K562 (cell line): Measurements from ENCODE around the gene MAGI2. TPM values are rescaled to one million over a fixed set of nuclear protein-coding genes. Genes with fewer than 3 reads are reported as not detected.

Experiments
- ATAC-seq: fragments of 200-7000 bp; cut with Tn5 transposase; 3 replicates; pipeline ENCODE4 v1.9.1; 2020; ENCODE audit warnings: moderate library complexity
- BruUV-seq: library from RNA; stranded (reverse); fragments of 400-500 nt; replicated peaks from 2 replicates; lab custom pipeline; 2021; lab: Mats Ljungman, UMichigan
- CTCF ChIA-PET: fragments of 300-600 bp; formaldehyde crosslinking; extraction: SDS; loops from one replicate; lab custom pipeline; 2021; ENCODE audit warnings: low intra/inter-chr PET ratio; lab: Yijun Ruan, JAX
- POLR2A ChIA-PET: fragments of 300-600, 350-650 bp; sonication (Branson Sonifier 250); formaldehyde crosslinking; extraction: SDS; loops from one replicate; lab custom pipeline; 2021; ENCODE audit warnings: antibody characterized with exemption, inconsistent platforms; lab: Yijun Ruan, JAX
- DNase-seq, 4 experiments: peaks; one replicate each; pipeline versions ENCODE4 v3.0.0 to v3.0.0-alpha.2; 2011 to 2018; ENCODE audit warnings: low spot score in 3 of 4, mixed read lengths in 3 of 4; ENCODE audit errors: extremely low read depth in 1 of 4
- FAIRE-seq: peaks from 2 replicates; lab custom pipeline; 2011; peaks lifted over from hg19 to GRCh38; lab: Jason Lieb, UNC
- H2AFZ ChIP-seq: 2 replicates; pipeline ENCODE4 v1.6.0; 2011; ENCODE audit warnings: low read depth, low read length, control low read depth, inconsistent platforms
- H3K27ac ChIP-seq: fragments of 200-600 bp; 3 replicates; pipeline ENCODE4 v1.8.0; 2011; ENCODE audit warnings: low read depth, mild to moderate bottlenecking, control low read depth, inconsistent platforms, low read length, moderate library complexity, mixed read lengths; ENCODE audit errors: extremely low read depth
- H3K27me3 ChIP-seq, 2 experiments: fragments of 300-600 bp in 1 of 2; 2 replicates in 1 of 2; 3 replicates in 1 of 2; pipeline versions ENCODE4 v1.6.0 to v1.8.0; 2011; ENCODE audit warnings: inconsistent platforms in 2 of 2, low read length in 2 of 2, mild to moderate bottlenecking in 1 of 2, mixed read lengths in 1 of 2, moderate library complexity in 1 of 2; ENCODE audit not compliant: control insufficient read depth in 2 of 2, insufficient read depth in 2 of 2
- H3K36me3 ChIP-seq: fragments of 300-600 bp; 3 replicates; pipeline ENCODE4 v1.8.0; 2011; ENCODE audit warnings: mild to moderate bottlenecking, low read length, inconsistent platforms; ENCODE audit not compliant: control insufficient read depth, insufficient read depth
- H3K4me1 ChIP-seq, 2 experiments: fragments of 200-600 bp in 1 of 2; replicated peaks in 1 of 2; 2 replicates in 1 of 2; 3 replicates in 1 of 2; pipeline versions ENCODE4 v1.5.1 to v1.8.0; 2011; ENCODE audit warnings: inconsistent platforms in 2 of 2, low read length in 2 of 2, mild to moderate bottlenecking in 1 of 2, mixed read lengths in 1 of 2, moderate library complexity in 1 of 2; ENCODE audit not compliant: control insufficient read depth in 2 of 2, insufficient read depth in 2 of 2
- H3K4me2 ChIP-seq: 2 replicates; pipeline ENCODE4 v1.6.1; 2011; ENCODE audit warnings: low read length, control low read depth, inconsistent platforms, mixed read lengths; ENCODE audit not compliant: insufficient read depth
- H3K4me3 ChIP-seq: fragments of 200-600 bp; sonication (generic), shearing (Covaris generic); 2 replicates; pipeline ENCODE4 v1.5.1; 2016; ENCODE audit warnings: control low read depth, inconsistent platforms
- H3K79me2 ChIP-seq: fragments of 200-600 bp; 3 replicates; pipeline ENCODE4 v1.8.0; 2011; ENCODE audit warnings: low read length, inconsistent platforms; ENCODE audit not compliant: control insufficient read depth, insufficient read depth
- H3K9ac ChIP-seq, 2 experiments: 2 replicates each; pipeline versions ENCODE4 v1.6.0 to v1.6.1; 2011; ENCODE audit warnings: low read depth in 2 of 2, low read length in 2 of 2, control low read depth in 1 of 2, inconsistent platforms in 1 of 2, mild to moderate bottlenecking in 1 of 2, mixed read lengths in 1 of 2; ENCODE audit not compliant: insufficient read depth in 1 of 2
- H3K9me1 ChIP-seq: one replicate; pipeline ENCODE4 v1.6.0; 2011; ENCODE audit warnings: inconsistent platforms, mild to moderate bottlenecking, low read length, moderate library complexity; ENCODE audit not compliant: control insufficient read depth, insufficient read depth
- H3K9me3 ChIP-seq: replicated peaks from 2 replicates; pipeline ENCODE4 v1.5.1; 2011; ENCODE audit warnings: low read depth, low read length, inconsistent platforms; ENCODE audit not compliant: control insufficient read depth, insufficient read depth
- H4K20me1 ChIP-seq: replicated peaks from 2 replicates; pipeline ENCODE4 v1.6.1; 2011; ENCODE audit warnings: low read length, inconsistent platforms, mixed read lengths; ENCODE audit not compliant: control insufficient read depth, insufficient read depth
- BRD9 ChIP-seq: fragments of 450-650 bp; IDR thresholded peaks from 2 replicates; pipeline ENCODE4 v1.6.1; 2018; ENCODE audit warnings: low read depth; ENCODE audit not compliant: partially characterized antibody
- CCNT2 ChIP-seq: IDR thresholded peaks from 2 replicates; pipeline ENCODE4 v1.6.1; 2011; ENCODE audit warnings: borderline replicate concordance, low read depth, mild to moderate bottlenecking, moderate library complexity, mixed read lengths, low read length; ENCODE audit not compliant: insufficient read length; ENCODE audit errors: extremely low read depth
- EGR1 ChIP-seq: fragments of 450-650 bp; conservative IDR thresholded peaks from 2 replicates; pipeline ENCODE4 v1.6.1; 2017; ENCODE audit warnings: mild to moderate bottlenecking
- MEF2D ChIP-seq: conservative IDR thresholded peaks from 2 replicates; pipeline ENCODE4 v1.6.1; 2016; ENCODE audit warnings: low read depth, missing genetic modification characterization, missing compliant biosample characterization
- NCOA1 ChIP-seq: fragments of 450-650 bp; IDR thresholded peaks from 2 replicates; pipeline ENCODE4 v1.6.1; 2016; ENCODE audit warnings: low read depth
- PPARD ChIP-seq: fragments of 250-450 bp; sonication (Bioruptor Pico); IDR thresholded peaks from 2 replicates; pipeline ENCODE4 v1.8.0; 2022; ENCODE audit warnings: inconsistent platforms, mild to moderate bottlenecking, moderate library complexity
- SMARCA4 ChIP-seq: fragments of 450-650 bp; IDR thresholded peaks from 2 replicates; pipeline ENCODE4 v1.6.1; 2016
- SRSF9 ChIP-seq: fragments of 200-400 bp; formaldehyde crosslinking; IDR thresholded peaks from 2 replicates; pipeline ENCODE4 v1.6.1; 2017; ENCODE audit warnings: low read depth, low read length, borderline replicate concordance
- TAF15 ChIP-seq: fragments of 200-400 bp; formaldehyde crosslinking; IDR thresholded peaks from 2 replicates; pipeline ENCODE4 v1.6.1; 2017; ENCODE audit warnings: mild to moderate bottlenecking, low read depth, low read length, moderate library complexity
- TEAD1 ChIP-seq, 2 experiments: fragments of 450-650 bp in 1 of 2; sonication (generic) in 1 of 2; formaldehyde crosslinking; IDR thresholded peaks; 2 replicates each; pipeline versions ENCODE4 v1.4.0 to v1.8.0; 2020 to 2022; ENCODE audit warnings: mild to moderate bottlenecking in 2 of 2, missing genetic modification reagents in 1 of 2
- U2AF1 ChIP-seq: fragments of 200-400 bp; formaldehyde crosslinking; optimal IDR thresholded peaks from 2 replicates; pipeline ENCODE3; 2017; ENCODE audit warnings: mild to moderate bottlenecking, low read depth, low read length, moderate library complexity
- ZBTB33 ChIP-seq: sonication (generic); formaldehyde crosslinking; IDR thresholded peaks from 2 replicates; pipeline ENCODE4 v1.8.1; 2023; ENCODE audit warnings: mild to moderate bottlenecking, missing genetic modification reagents
- ZNF384 ChIP-seq: IDR thresholded peaks from 2 replicates; pipeline ENCODE4 v1.6.1; 2012; ENCODE audit warnings: low read depth, low read length, improper control_type of control experiment
- WGBS: fragments of 100-300 bp; shearing (Covaris generic); methylation state at CpG from one replicate; pipeline ENCODE4 v1.1.6; 2016; ENCODE audit warnings: low coverage, mixed read lengths; ENCODE audit not compliant: insufficient coverage; ENCODE audit errors: missing lambda C conversion rate; 5-methylcytosine and 5-hydroxymethylcytosine counted together
- in situ Hi-C: fragments of 300-500 bp; cut with MboI; formaldehyde crosslinking; loops from 4 replicates; pipeline ENCODE4 v1.15.0; 2018; ENCODE audit warnings: inconsistent platforms, mixed read lengths
- intact Hi-C: fragments of 100-400 bp; cut with micrococcal nuclease; formaldehyde crosslinking; loops from 2 replicates; pipeline ENCODE4 v1.14.2; 2022
- polyA plus RNA-seq, 8 experiments: library from polyadenylated mRNA; depleted of rRNA in 4 of 8; stranded (reverse) in 5 of 8; unstranded in 3 of 8; fragments of >200 nt; fragmentation: Nextera tagmentation in 2 of 8; fragmentation: Illumina TruSeq in 1 of 8; extraction: Ambion mirVana in 2 of 8; extraction: Trizol in 1 of 8; gene quantifications; 2 replicates each; pipeline versions ENCODE4 v1.2.1 to v1.2.3, GENCODE V29; 2011 to 2014; ENCODE audit warnings: inconsistent platforms in 1 of 8, missing spikeins in 1 of 8
- total RNA-seq, 7 experiments: library from RNA; depleted of rRNA in 6 of 7; stranded (reverse); fragments of >200 nt in 6 of 7; fragmentation: Illumina TruSeq in 2 of 7; extraction: Trizol in 2 of 7; gene quantifications; 2 replicates each; pipeline versions ENCODE4 v1.2.1 to v1.2.3, GENCODE V29; 2011 to 2021; ENCODE audit warnings: low replicate concordance in 1 of 7
- TF ChIP-seq, protein P1 (sequence below): fragments of 250-450 bp; sonication (Bioruptor Pico); IDR thresholded peaks from 2 replicates; pipeline ENCODE4 v1.9.0; 2021; ENCODE audit warnings: mild to moderate bottlenecking

MAGI2 gene
- total and polyA plus RNA-seq, 9 of the 15 experiments (the other 6 are each of a cell fraction or from before 2014, with no cell fraction given): 0.27 to 1.4 (median 0.70) TPM

DNA sequence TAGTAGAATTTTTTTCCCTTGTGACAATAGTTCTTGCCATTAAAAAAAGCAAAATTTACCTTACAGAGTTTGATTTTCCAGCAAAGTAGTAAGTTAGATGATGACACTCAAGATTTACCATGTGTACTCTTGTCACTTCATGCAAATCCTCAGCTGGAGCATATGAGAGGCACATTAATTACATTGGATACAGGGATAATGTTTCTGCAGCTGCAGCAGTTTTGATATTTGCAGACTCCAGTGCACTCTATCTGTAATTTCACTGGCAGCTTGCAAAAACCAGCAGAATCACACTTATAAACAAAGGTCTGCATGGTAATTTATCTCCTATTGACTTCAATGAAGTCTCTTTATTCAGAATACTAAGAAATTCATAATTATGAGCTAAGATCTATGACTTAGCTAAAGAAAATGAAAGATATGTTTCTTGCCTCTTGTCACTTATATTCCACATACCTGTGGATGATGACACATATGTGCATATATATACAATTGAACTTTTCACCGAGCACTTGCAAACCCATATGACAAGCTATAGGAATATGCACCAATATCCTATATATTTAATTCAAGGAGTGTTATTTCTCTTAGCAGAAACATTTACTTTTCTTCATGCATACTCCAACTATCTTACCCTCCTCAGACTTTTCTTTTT is 1124.3 kb downstream of the MAGI2 start:
- Histone ChIP-seq H3K27me3 (no peaks in the 10 kb centered on the region), H3K36me3 (no peaks in the 10 kb centered on the region), H3K9me1 (no peaks in the 10 kb centered on the region), H4K20me1 (no peaks in the 10 kb centered on the region), H3K4me3 (no peak overlapping the region), H3K4me1 (no peaks in the 10 kb centered on the region), H3K9ac (no peak overlapping the region), H2AFZ (no peak overlapping the region), H3K4me2 (no peak overlapping the region), H3K9me3 (no peaks in the 10 kb centered on the region), H3K27ac (no peak overlapping the region), H3K79me2 (no peaks in the 10 kb centered on the region)
- no peak for ATAC-seq
- intact Hi-C loops: no loop called here
- FAIRE-seq: no peak
- no peak for DNase-seq
- BruUV-seq: no TSS peak
- ChIA-PET POLR2A (no interaction called here), CTCF (no interaction called here)
- 0% methylated on average over 1 of the region's 1 CpG for WGBS
- in situ Hi-C loops: no loop called here
- TF ChIP-seq ZBTB33 (CRISPR knock-in tag): no peak
- no peak for TF ChIP-seq TAF15
- TF ChIP-seq SRSF9: no peak
- no peak for TF ChIP-seq EGR1
- no peak for TF ChIP-seq CCNT2
- TF ChIP-seq U2AF1: no peak
- no peak for TF ChIP-seq TEAD1 (CRISPR knock-in tag; IDR thresholded peaks at IDR 0.05)
- TF ChIP-seq PPARD (CRISPR knock-in tag): no peak
- TF ChIP-seq ZNF384: no peak
- no peak for TF ChIP-seq MEF2D
- no peak for TF ChIP-seq NCOA1
- TF ChIP-seq BRD9: no peak
- TF ChIP-seq, protein P1, sequence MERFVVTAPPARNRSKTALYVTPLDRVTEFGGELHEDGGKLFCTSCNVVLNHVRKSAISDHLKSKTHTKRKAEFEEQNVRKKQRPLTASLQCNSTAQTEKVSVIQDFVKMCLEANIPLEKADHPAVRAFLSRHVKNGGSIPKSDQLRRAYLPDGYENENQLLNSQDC: no peak
- TF ChIP-seq SMARCA4: no peak
